ENCODE results near the gene NRXN2. TPM values are rescaled to one million over a fixed set of nuclear protein-coding genes. Genes with fewer than 3 reads are reported as not detected.

The NRXN2 gene
- total and polyA plus RNA-seq, 2 donors (not counting 3 experiments of a cell fraction or from before 2014, with no cell fraction given), result not detected

- dilution Hi-C loops (cut with MboI; ENCODE audit: extremely low pct_ligation_motif_present, low sequenced_read_pairs), result loop anchor here (25.0 kb wide), 1 partner anchor 132 kb away; no protein-coding TSS in a partner anchor
Measured at GRCh38 chr11:64643920-64644646, 78.9 kb downstream of the NRXN2 start.

GRCh38 chr11:64643256-64643881 lies 79.6 kb downstream of the NRXN2 start:
- no peak overlapping the region for H2AFZ ChIP-seq (ENCODE audit: low read depth, low read length)
- peaks cover 56 to 59% of the 10 kb centered on the region in 2 experiments for H3K27me3 ChIP-seq (ENCODE audit: control insufficient read depth in 2 of 2, insufficient read depth in 2 of 2, low read length in 2 of 2)
- H3K9ac ChIP-seq (replicated peaks; ENCODE audit: extremely low read depth, insufficient read depth, low read length), result no peak overlapping the region
- intact Hi-C loops (cut with micrococcal nuclease) (no loop called here), dilution Hi-C loops (cut with MboI; ENCODE audit: extremely low pct_ligation_motif_present, low sequenced_read_pairs) (loop anchor here (25.0 kb wide), 1 partner anchor 131 kb away; no protein-coding TSS in a partner anchor)
- H3K4me1 ChIP-seq (ENCODE audit: control insufficient read depth, extremely low read depth, insufficient read depth, low read length), result no peaks in the 10 kb centered on the region
- CTCF ChIA-PET, result interaction anchor here (1.9 kb wide), 1 partner anchor 194 kb away, joined by 5 read pairs; no protein-coding TSS in a partner anchor
- H3K4me3 ChIP-seq (replicated peaks in 1 of 3; ENCODE audit: insufficient read depth in 1 of 3, low read depth in 1 of 3, low read length in 3 of 3), result no peak overlapping the region
- H4K20me1 ChIP-seq (replicated peaks; ENCODE audit: control insufficient read depth, extremely low read depth, insufficient read depth, low read length), result no peaks in the 10 kb centered on the region
- DNase-seq (ENCODE audit: low read depth, low spot score) (no peak), FAIRE-seq (no peak)
- H3K9me1 ChIP-seq (replicated peaks; ENCODE audit: control insufficient read depth, extremely low read depth, insufficient read depth, low read length), result no peaks in the 10 kb centered on the region
- no TSS peak for BruUV-seq (replicated peaks)
- H3K27ac ChIP-seq (ENCODE audit: insufficient read depth, low read depth, low read length), result no peak overlapping the region
- TF ChIP-seq MYC (IDR thresholded peaks at IDR 0.05; ENCODE audit: low read depth, low read length) (no peak), JUN (IDR thresholded peaks at IDR 0.05; ENCODE audit: borderline replicate concordance, insufficient read depth, insufficient read length, low read depth) (no peak), CTCF (IDR thresholded peaks at IDR 0.05; ENCODE audit: extremely low read depth in 1 of 2, insufficient read depth in 1 of 2, low read depth in 1 of 2, low read length in 2 of 2) (no peak), FOS (IDR thresholded peaks at IDR 0.05; ENCODE audit: borderline replicate concordance, insufficient read depth, low read length) (no peak), MAX (IDR thresholded peaks at IDR 0.05; ENCODE audit: insufficient read depth, insufficient read length) (no peak), EZH2 (IDR thresholded peaks at IDR 0.05; ENCODE audit: borderline replicate concordance, low read depth, low read length, severe bottlenecking) (no peak), GATA2 (IDR thresholded peaks at IDR 0.05; ENCODE audit: insufficient read depth, insufficient read length, low read depth, low read length) (no peak), POLR2A (IDR thresholded peaks at IDR 0.05; ENCODE audit: low read depth, low read length) (no peak), POLR2AphosphoS5 (IDR thresholded peaks at IDR 0.05; ENCODE audit: insufficient read depth, low read depth, low read length) (no peak)
- no peaks in the 10 kb centered on the region for H3K36me3 ChIP-seq (ENCODE audit: control insufficient read depth in 2 of 2, extremely low read depth in 1 of 2, insufficient read depth in 2 of 2, low read length in 2 of 2)
- H3K4me2 ChIP-seq (ENCODE audit: insufficient read depth, low read length), result no peak overlapping the region
- no peaks in the 10 kb centered on the region for H3K9me3 ChIP-seq (replicated peaks; ENCODE audit: control insufficient read depth, insufficient read depth, low read length)
- H3K79me2 ChIP-seq (ENCODE audit: control insufficient read depth, insufficient read depth, low read length), result no peaks in the 10 kb centered on the region
- POLR2A ChIA-PET, result no interaction called here

More at GRCh38 chr11:64643920-64644646, 78.9 kb downstream of the NRXN2 start:
- Histone ChIP-seq H2AFZ (ENCODE audit: low read depth, low read length) (no peak overlapping the region), H3K27me3 (ENCODE audit: control insufficient read depth in 2 of 2, insufficient read depth in 2 of 2, low read length in 2 of 2) (peaks cover 49 to 57% of the 10 kb centered on the region in 2 experiments), H3K9me3 (replicated peaks; ENCODE audit: control insufficient read depth, insufficient read depth, low read length) (no peaks in the 10 kb centered on the region), H3K36me3 (ENCODE audit: control insufficient read depth in 2 of 2, extremely low read depth in 1 of 2, insufficient read depth in 2 of 2, low read length in 2 of 2) (no peaks in the 10 kb centered on the region), H3K9ac (replicated peaks; ENCODE audit: extremely low read depth, insufficient read depth, low read length) (no peak overlapping the region), H3K4me3 (replicated peaks in 1 of 3; ENCODE audit: insufficient read depth in 1 of 3, low read depth in 1 of 3, low read length in 3 of 3) (no peak overlapping the region), H3K4me2 (ENCODE audit: insufficient read depth, low read length) (no peak overlapping the region), H3K9me1 (replicated peaks; ENCODE audit: control insufficient read depth, extremely low read depth, insufficient read depth, low read length) (no peaks in the 10 kb centered on the region), H3K27ac (ENCODE audit: insufficient read depth, low read depth, low read length) (no peak overlapping the region), H3K79me2 (ENCODE audit: control insufficient read depth, insufficient read depth, low read length) (no peaks in the 10 kb centered on the region), H4K20me1 (replicated peaks; ENCODE audit: control insufficient read depth, extremely low read depth, insufficient read depth, low read length) (no peaks in the 10 kb centered on the region), H3K4me1 (ENCODE audit: control insufficient read depth, extremely low read depth, insufficient read depth, low read length) (no peaks in the 10 kb centered on the region)
- DNase-seq (ENCODE audit: low read depth, low spot score), result no peak
- ChIA-PET CTCF (interaction anchor here (1.9 kb wide), 1 partner anchor 195 kb away, joined by 5 read pairs; no protein-coding TSS in a partner anchor), POLR2A (no interaction called here)
- BruUV-seq (replicated peaks), result no TSS peak
- intact Hi-C loops (cut with micrococcal nuclease), result no loop called here
- TF ChIP-seq MAX (IDR thresholded peaks at IDR 0.05; ENCODE audit: insufficient read depth, insufficient read length) (no peak), EZH2 (IDR thresholded peaks at IDR 0.05; ENCODE audit: borderline replicate concordance, low read depth, low read length, severe bottlenecking) (peak; percentile 63)
- FAIRE-seq, result no peak

Data from endothelial cell of umbilical vein (primary cell).